Loucy (cell line): ENCODE results near the gene PTOV1.

Source experiments
- EZH2phosphoT487 ChIP-seq: fragments of 200-600 bp; IDR thresholded peaks from 2 replicates; pipeline ENCODE4 v1.6.1; 2018; ENCODE audit warnings: antibody characterized with exemption, mild to moderate bottlenecking, moderate library complexity, borderline replicate concordance
- TF ChIP-seq, protein P1 (sequence below): fragments of 200-600 bp; sonication (generic); conservative IDR thresholded peaks from 2 replicates; pipeline ENCODE4 v1.5.1; 2014; ENCODE audit warnings: mild to moderate bottlenecking, antibody characterized with exemption, low read length

DNA sequence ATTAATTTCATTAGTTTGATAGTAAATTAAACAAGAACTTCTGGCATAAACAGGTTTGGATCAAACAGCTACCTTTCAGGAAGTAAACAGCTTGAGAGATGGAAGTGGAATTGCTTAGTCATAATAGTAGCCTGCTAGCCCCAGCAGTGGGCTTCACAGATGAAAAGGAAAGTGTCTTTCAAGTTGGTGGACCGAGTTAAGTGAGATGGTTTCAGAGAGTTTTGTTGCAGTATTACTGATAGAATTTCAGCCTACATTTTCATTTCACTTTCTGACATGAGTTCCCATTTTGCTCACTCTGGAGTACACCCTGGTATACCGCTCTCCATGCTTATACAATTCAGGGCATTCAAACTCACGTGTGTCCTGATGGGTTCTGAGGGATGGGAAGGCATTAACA, 2.0 kb upstream of the PTOV1 start:
- TF ChIP-seq, protein P1, sequence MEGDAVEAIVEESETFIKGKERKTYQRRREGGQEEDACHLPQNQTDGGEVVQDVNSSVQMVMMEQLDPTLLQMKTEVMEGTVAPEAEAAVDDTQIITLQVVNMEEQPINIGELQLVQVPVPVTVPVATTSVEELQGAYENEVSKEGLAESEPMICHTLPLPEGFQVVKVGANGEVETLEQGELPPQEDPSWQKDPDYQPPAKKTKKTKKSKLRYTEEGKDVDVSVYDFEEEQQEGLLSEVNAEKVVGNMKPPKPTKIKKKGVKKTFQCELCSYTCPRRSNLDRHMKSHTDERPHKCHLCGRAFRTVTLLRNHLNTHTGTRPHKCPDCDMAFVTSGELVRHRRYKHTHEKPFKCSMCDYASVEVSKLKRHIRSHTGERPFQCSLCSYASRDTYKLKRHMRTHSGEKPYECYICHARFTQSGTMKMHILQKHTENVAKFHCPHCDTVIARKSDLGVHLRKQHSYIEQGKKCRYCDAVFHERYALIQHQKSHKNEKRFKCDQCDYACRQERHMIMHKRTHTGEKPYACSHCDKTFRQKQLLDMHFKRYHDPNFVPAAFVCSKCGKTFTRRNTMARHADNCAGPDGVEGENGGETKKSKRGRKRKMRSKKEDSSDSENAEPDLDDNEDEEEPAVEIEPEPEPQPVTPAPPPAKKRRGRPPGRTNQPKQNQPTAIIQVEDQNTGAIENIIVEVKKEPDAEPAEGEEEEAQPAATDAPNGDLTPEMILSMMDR, result no peak
- no peak for TF ChIP-seq EZH2phosphoT487
